ENCODE measurements around the gene SH2D1B.
A peak's percentile ranks its signal among the peaks of the same experiment; 100 is the strongest.

Gene SH2D1B

GRCh38 chr1:162381383-162381782 lies 30.6 kb downstream of the SH2D1B start, which contains the start of gene C1orf226:
TSS of gene C1orf226 (plus strand) at chr1:162381728. CDS start at chr1:162381902, 174 bp downstream.
- peak; percentile 39 for DNase-seq

DNA sequence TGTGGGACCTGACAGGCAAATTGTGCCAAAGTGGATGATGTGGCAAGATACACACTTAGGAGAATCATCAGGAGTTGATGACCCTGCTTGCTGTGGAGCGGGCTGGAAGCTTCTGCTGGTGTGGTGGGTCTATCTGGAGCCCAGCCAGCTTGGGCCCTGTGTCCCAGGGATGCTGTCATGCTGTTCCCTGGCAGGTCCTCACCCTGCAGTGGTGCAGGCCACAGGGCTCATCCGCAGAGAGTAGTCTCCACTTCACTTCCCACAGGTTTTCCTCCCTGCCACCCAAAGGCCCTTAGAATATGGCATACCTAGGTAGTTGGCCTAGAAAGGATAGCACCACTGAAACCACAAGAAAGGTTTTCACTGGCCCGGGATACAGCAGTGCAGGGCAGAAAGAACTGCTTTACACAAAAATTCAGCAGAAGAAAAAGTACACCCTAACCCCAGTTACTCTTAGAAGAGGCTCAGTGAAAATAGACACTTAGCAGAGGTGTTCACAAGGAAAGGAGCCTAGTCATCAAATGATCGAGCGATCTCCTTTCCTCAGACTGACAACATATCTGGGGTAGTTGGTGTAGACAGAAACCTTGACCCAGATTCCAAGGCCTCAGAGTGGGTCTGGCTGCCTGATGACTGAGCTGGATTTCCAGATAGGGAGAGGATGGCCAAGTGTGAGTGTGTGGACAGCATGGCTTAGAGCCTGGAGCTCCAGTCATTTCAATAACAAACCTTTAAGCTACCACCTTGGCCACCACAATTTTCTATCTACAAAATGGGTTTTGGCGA lies 31.7 kb downstream of the SH2D1B start:
- DNase-seq, result no peak

GRCh38 chr1:162376691-162377090 lies 35.2 kb downstream of the SH2D1B start, which contains the start of gene SPATA46:
TSS of gene SPATA46 (minus strand) at chr1:162376854. CDS start at chr1:162376790, 64 bp downstream.
- DNase-seq, result no peak

- no peak for DNase-seq
Measured at GRCh38 chr1:162375463-162375862, 36.5 kb downstream of the SH2D1B start.

GRCh38 chr1:162374406-162374805 lies 37.5 kb downstream of the SH2D1B start:
- DNase-seq, result no peak

GRCh38 chr1:162373541-162374260 lies 38.2 kb downstream of the SH2D1B start:
- DNase-seq, result peak; percentile 42

DNA sequence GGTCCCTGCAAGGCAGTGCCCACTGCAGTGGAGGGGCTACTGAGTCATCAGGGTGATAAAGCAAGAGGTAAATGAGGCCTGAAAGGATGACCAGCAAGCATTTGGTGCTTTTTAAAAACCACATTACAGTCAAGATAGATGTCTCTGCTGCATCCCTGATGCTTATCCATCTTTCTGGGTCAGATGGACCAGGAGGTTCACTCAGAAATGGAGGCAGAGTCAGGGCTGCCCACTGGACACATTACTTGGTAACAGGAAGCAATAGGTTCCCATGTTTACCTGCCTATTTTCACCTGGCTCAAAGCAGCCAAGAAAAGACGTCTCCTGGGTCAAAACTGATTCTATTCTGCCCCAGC lies 38.9 kb downstream of the SH2D1B start:
- DNase-seq, result no peak

GRCh38 chr1:162372159-162373071 lies 39.5 kb downstream of the SH2D1B start:
- no peak for DNase-seq

- no peak for DNase-seq
Measured at GRCh38 chr1:162371611-162372010, 40.3 kb downstream of the SH2D1B start.

GRCh38 chr1:162370721-162371120 lies 41.2 kb downstream of the SH2D1B start:
- DNase-seq, result no peak

GRCh38 chr1:162370161-162370560 lies 41.8 kb downstream of the SH2D1B start:
- DNase-seq, result no peak

GRCh38 chr1:162369571-162369970 lies 42.4 kb downstream of the SH2D1B start:
- DNase-seq, result no peak

DNA sequence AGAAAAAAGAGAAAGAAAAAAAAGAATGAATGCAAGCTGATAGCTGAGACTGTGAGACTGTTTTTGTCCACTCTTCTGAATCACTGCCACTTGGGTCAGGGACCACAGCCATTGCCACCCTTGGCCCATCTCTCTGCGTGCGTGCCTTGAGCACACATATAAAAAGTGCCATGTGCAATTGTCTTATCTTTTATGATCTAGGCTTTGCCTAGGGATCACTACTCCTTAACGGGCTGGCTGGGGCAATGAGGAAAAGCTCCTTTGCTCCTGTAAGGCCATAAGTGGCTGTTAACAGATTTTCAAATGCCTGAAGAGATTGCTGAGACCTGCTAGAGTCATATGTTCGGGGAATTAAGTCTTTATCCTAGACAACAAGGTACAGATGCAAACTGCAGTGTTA lies 43.5 kb downstream of the SH2D1B start:
- DNase-seq, result no peak

- DNase-seq, result no peak
Measured at GRCh38 chr1:162367772-162368171, 44.2 kb downstream of the SH2D1B start.

DNA sequence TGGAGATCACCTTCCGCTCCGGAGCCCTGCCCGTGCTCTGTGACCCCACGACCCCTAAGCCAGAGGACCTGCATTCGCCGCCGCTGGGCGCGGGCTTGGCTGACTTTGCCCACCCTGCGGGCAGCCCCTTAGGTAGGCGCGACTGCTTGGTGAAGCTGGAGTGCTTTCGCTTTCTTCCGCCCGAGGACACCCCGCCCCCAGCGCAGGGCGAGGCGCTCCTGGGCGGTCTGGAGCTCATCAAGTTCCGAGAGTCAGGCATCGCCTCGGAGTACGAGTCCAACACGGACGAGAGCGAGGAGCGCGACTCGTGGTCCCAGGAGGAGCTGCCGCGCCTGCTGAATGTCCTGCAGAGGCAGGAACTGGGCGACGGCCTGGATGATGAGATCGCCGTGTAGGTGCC lies 44.9 kb downstream of the SH2D1B start:
- DNase-seq, result no peak

DNA sequence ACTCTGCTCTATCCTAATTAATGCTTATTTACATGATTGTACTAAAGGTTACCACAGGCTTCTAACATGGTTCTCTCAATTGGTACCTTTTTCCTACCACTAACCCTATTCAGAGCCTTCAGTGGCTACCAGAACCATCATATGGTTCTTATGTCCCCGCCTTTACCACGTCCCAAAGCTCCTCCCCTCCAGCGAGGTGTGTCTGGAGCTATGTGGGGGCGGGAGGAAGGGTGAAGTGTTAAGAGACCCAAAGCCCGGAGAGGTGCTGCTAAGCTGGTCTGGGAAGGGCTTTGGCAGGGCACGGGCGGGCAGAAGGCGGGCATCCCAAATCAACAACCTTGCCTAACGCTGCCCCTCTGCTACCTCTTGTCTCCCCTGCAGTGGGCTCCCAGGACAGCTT lies 45.3 kb downstream of the SH2D1B start:
- DNase-seq, result no peak

- no peak for DNase-seq
Measured at GRCh38 chr1:162366149-162366548, 45.8 kb downstream of the SH2D1B start.

DNA sequence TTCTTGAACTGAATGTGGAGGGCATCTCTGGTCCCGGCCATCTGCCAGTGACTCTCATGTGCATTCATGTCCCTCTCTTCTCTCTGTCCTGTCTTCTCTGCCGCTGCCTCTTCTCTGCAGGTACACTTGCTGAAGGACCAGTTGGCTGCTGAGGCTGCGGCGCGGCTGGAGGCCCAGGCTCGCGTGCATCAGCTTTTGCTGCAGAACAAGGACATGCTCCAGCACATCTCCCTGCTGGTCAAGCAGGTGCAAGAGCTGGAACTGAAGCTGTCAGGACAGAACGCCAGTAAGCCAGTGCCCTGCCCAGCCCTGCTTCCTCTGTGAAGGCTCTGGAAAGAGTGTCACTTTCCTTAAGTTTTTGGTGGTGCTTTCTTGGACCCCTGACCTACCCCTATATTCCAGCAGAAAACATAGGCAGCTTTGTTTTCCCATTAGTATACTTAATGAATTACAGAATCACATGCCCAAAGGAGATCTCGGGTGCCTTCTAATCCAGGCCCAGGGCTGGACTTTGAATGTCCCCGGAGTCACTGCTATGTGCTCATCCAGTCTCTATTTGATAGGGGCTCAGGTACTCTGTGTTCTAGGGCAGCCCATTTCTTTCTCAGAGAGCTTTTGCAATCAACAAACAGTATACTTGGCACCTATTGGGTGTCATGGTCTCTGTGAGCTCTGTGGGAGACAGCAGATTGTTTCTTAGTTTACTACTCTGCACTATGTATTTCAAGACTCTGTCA lies 46.5 kb downstream of the SH2D1B start:
- no peak for DNase-seq

DNA sequence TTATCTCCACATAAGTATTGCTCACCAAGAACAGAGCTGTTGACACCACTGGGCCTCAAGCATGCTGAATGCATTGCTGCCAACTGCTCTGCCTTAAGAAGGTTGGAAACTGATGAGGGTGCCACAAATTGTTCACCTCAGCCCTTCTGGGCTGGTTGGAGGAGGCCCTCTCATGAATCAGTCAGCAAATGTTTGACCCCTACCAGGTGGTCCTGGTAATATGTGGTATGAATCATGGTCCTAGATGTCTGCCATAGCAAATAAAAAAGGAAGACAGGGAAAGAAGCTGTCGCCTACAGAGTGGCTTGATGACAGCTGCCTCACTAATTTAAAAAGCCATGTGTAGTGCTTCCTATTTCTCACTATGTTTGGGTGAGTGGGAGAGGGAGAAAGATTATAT lies 47.4 kb downstream of the SH2D1B start:
- no peak for DNase-seq

DNA sequence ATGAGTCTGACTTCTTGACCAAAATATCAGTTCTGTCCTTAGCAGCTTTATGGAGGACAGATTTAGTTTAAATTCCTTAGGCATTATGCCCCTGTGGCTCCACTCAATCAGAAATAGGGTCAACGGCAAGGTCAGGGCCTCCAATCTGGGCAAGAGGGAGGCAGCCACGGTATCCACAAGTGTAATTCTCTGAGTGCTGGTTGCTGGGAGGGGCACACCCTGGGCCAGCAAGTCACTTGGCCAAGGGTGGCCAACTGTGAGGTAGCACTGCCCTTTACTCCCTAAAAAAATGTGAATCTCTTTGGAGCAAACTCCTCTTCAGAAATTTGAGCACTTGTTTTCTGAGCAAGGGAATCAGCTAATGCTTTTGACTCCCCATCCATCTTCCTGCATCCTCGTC lies 48.1 kb downstream of the SH2D1B start:
- DNase-seq, result no peak

- DNase-seq, result no peak
Measured at GRCh38 chr1:162361349-162361748, 50.6 kb downstream of the SH2D1B start.

DNA sequence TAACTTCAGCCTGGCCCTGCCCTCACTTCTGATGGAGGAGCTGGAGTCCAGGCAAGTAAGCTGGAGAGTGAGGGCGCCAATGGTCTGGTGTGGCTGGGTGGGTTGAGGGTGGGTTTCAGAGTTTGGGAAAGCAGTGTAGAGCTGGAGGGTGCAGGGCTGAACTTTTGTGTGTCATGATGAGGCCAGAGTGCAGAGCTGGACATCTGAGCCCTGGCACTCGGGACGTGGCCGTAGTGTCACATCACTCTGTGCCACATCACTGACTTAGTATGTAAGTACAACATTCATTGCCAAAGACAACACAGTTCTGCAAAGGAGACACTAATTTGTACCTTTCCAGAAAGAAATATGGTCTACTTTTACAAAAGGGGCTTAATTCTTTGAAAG lies 51.1 kb downstream of the SH2D1B start:
- DNase-seq, result no peak
